SK-N-SH (cell line): ENCODE data around the gene SMURF1. TPM values are rescaled to one million over a fixed set of nuclear protein-coding genes. Genes with fewer than 3 reads are reported as not detected.

ENCODE experiments used
- CTCF ChIA-PET: fragments of 300-600, 350-600 bp; formaldehyde crosslinking; extraction: SDS; loops from one replicate; lab custom pipeline; 2021; lab: Yijun Ruan, JAX
- POLR2A ChIA-PET: fragments of 350-600 bp; sonication (Branson Sonifier 250); formaldehyde crosslinking; extraction: SDS; loops from one replicate; lab custom pipeline; 2020; ENCODE audit warnings: antibody characterized with exemption, inconsistent platforms; lab: Yijun Ruan, JAX
- DNase-seq: peaks from one replicate; pipeline ENCODE4 v3.0.0; 2012
- H2AFZ ChIP-seq: fragments of 200-600 bp; sonication (generic); 2 replicates; pipeline ENCODE4 v1.8.1; 2016; ENCODE audit warnings: antibody characterized with exemption, mild to moderate bottlenecking, low read depth
- H3F3A ChIP-seq: fragments of 200-600 bp; sonication (generic); replicated peaks from 2 replicates; pipeline ENCODE3; 2016; ENCODE audit warnings: antibody characterized with exemption, mild to moderate bottlenecking; ENCODE audit not compliant: insufficient read depth
- H3K27ac ChIP-seq, 2 experiments: fragments of 200-500 bp in 1 of 2; fragments of 200-600 bp in 1 of 2; sonication (Bioruptor generic) in 1 of 2; sonication (generic), shearing (Covaris generic) in 1 of 2; 2 replicates each; pipeline versions ENCODE4 v1.5.1 to v1.6.1; 2014 to 2016; ENCODE audit warnings: low read depth in 2 of 2, inconsistent platforms in 1 of 2, low read length in 1 of 2, mild to moderate bottlenecking in 1 of 2, mixed read lengths in 1 of 2
- H3K27me3 ChIP-seq: fragments of 200-600 bp; sonication (generic), shearing (Covaris generic); 2 replicates; pipeline ENCODE4 v1.6.1; 2016; ENCODE audit warnings: mixed run types; ENCODE audit not compliant: insufficient read depth
- H3K36me3 ChIP-seq, 2 experiments: fragments of 200-500 bp in 1 of 2; fragments of 200-600 bp in 1 of 2; sonication (Bioruptor generic) in 1 of 2; sonication (generic) in 1 of 2; replicated peaks in 1 of 2; 2 replicates each; pipeline versions ENCODE3 to v1.5.1; 2014 to 2016; ENCODE audit warnings: low read length in 1 of 2, mild to moderate bottlenecking in 1 of 2; ENCODE audit not compliant: insufficient read depth in 2 of 2, control insufficient read depth in 1 of 2
- H3K4me1 ChIP-seq, 2 experiments: fragments of 200-500 bp in 1 of 2; fragments of 200-600 bp in 1 of 2; sonication (Bioruptor generic) in 1 of 2; sonication (generic), shearing (Covaris generic) in 1 of 2; 2 replicates each; pipeline versions ENCODE4 v1.5.1 to v1.6.1; 2014 to 2016; ENCODE audit warnings: low read depth in 1 of 2, low read length in 1 of 2, mixed run types in 1 of 2; ENCODE audit not compliant: insufficient read depth in 2 of 2, control insufficient read depth in 1 of 2
- H3K4me2 ChIP-seq: fragments of 200-600 bp; sonication (generic), shearing (Covaris generic); 2 replicates; pipeline ENCODE4 v1.6.1; 2017; ENCODE audit warnings: mixed run types
- H3K4me3 ChIP-seq, 2 experiments: fragments of 200-500 bp in 1 of 2; fragments of 200-600 bp in 1 of 2; sonication (Bioruptor generic) in 1 of 2; sonication (generic), shearing (Covaris generic) in 1 of 2; 2 replicates each; pipeline versions ENCODE4 v1.5.1 to v1.8.1; 2014 to 2016; ENCODE audit warnings: low read depth in 2 of 2, inconsistent platforms in 1 of 2, low read length in 1 of 2, mild to moderate bottlenecking in 1 of 2, mixed read lengths in 1 of 2, moderate library complexity in 1 of 2
- H3K79me2 ChIP-seq: fragments of 200-600 bp; sonication (generic); 2 replicates; pipeline ENCODE4 v1.8.1; 2017; ENCODE audit warnings: mild to moderate bottlenecking; ENCODE audit not compliant: insufficient read depth
- H3K9ac ChIP-seq: fragments of 200-600 bp; sonication (generic); 2 replicates; pipeline ENCODE4 v1.6.1; 2017; ENCODE audit warnings: mixed run types
- H3K9me2 ChIP-seq: fragments of 200-600 bp; sonication (generic); 2 replicates; pipeline ENCODE4 v1.6.1; 2017; ENCODE audit warnings: mixed run types
- H3K9me3 ChIP-seq: fragments of 200-600 bp; sonication (generic); 2 replicates; pipeline ENCODE4 v1.6.1; 2017; ENCODE audit warnings: mixed run types, mild to moderate bottlenecking, moderate library complexity
- H4K20me1 ChIP-seq: fragments of 200-600 bp; sonication (generic); 2 replicates; pipeline ENCODE4 v1.6.1; 2017; ENCODE audit warnings: mild to moderate bottlenecking, mixed run types; ENCODE audit not compliant: insufficient read depth
- CHD2 ChIP-seq: fragments of 150-350 bp; IDR thresholded peaks from 2 replicates; pipeline ENCODE4 v1.6.1; 2018; ENCODE audit warnings: low read length; ENCODE audit not compliant: partially characterized antibody
- EP300 ChIP-seq, 2 experiments: IDR thresholded peaks; 2 replicates each; pipeline versions ENCODE4 v1.4.0 to v1.6.1; 2012; ENCODE audit warnings: borderline replicate concordance in 1 of 2, low read depth in 1 of 2, low read length in 1 of 2
- FOXJ3 ChIP-seq: sonication (generic); formaldehyde crosslinking; IDR thresholded peaks from 2 replicates; pipeline ENCODE4 v1.5.1; 2020; ENCODE audit warnings: mild to moderate bottlenecking, missing genetic modification reagents
- GABPA ChIP-seq: IDR thresholded peaks from 2 replicates; pipeline ENCODE4 v1.4.0; 2012; ENCODE audit warnings: low read depth, mild to moderate bottlenecking
- MEF2A ChIP-seq: IDR thresholded peaks from 2 replicates; pipeline ENCODE4 v1.4.0; 2012; ENCODE audit warnings: low read depth, borderline replicate concordance
- MXI1 ChIP-seq: IDR thresholded peaks from 2 replicates; pipeline ENCODE4 v1.6.1; 2012; ENCODE audit warnings: mild to moderate bottlenecking, low read depth, low read length, improper control_type of control experiment
- POLR2AphosphoS5 ChIP-seq: IDR thresholded peaks from 2 replicates; pipeline ENCODE4 v1.6.1; 2012; ENCODE audit warnings: low read depth, low read length
- RCOR1 ChIP-seq: fragments of 150-350 bp; IDR thresholded peaks from 2 replicates; pipeline ENCODE4 v1.6.1; 2017; ENCODE audit warnings: antibody characterized with exemption, low read length
- RFX5 ChIP-seq: IDR thresholded peaks from 2 replicates; pipeline ENCODE4 v1.6.1; 2012; ENCODE audit warnings: mild to moderate bottlenecking, improper control_type of control experiment, low read length
- TEAD4 ChIP-seq: IDR thresholded peaks from 2 replicates; pipeline ENCODE4 v1.4.0; 2012; ENCODE audit warnings: mild to moderate bottlenecking, borderline replicate concordance; ENCODE audit not compliant: insufficient read depth
- YY1 ChIP-seq: IDR thresholded peaks from 2 replicates; pipeline ENCODE4 v1.4.0; 2012; ENCODE audit warnings: low read depth, mild to moderate bottlenecking
- WGBS: methylation state at CpG from one replicate; pipeline ENCODE4 v1.1.6; 2017; ENCODE audit warnings: low lambda C conversion rate; 5-methylcytosine and 5-hydroxymethylcytosine counted together
- polyA plus RNA-seq, 3 experiments: library from polyadenylated mRNA; depleted of rRNA; stranded (reverse); fragments of >200 nt; gene quantifications; 2 replicates each; pipeline ENCODE4 v1.2.3, GENCODE V29; 2012
- TF ChIP-seq, protein P1 (sequence below): IDR thresholded peaks from 2 replicates; pipeline ENCODE4 v1.4.0; 2012; ENCODE audit warnings: low read depth, borderline replicate concordance
- TF ChIP-seq, protein P2 (sequence below): IDR thresholded peaks from 2 replicates; pipeline ENCODE4 v1.6.1; 2012; ENCODE audit warnings: mild to moderate bottlenecking, low read depth, low read length, moderate library complexity
- TF ChIP-seq, protein P3 (sequence below): fragments of 200-600 bp; sonication (generic); IDR thresholded peaks from 2 replicates; pipeline ENCODE4 v1.6.1; 2017; ENCODE audit warnings: antibody characterized with exemption, mild to moderate bottlenecking, moderate library complexity
- TF ChIP-seq, protein P4 (sequence below): IDR thresholded peaks from 2 replicates; pipeline ENCODE4 v1.4.0; 2012; ENCODE audit warnings: low read depth, borderline replicate concordance
- TF ChIP-seq, protein P5 (sequence below): fragments of 150-350 bp; IDR thresholded peaks from 2 replicates; pipeline ENCODE4 v1.6.1; 2017; ENCODE audit warnings: antibody characterized with exemption, low read length, low read depth, borderline replicate concordance

SMURF1 gene
- polyA plus RNA-seq, 1 of the 3 experiments (the other 2 are of a cell fraction) = 12.9 TPM

DNA sequence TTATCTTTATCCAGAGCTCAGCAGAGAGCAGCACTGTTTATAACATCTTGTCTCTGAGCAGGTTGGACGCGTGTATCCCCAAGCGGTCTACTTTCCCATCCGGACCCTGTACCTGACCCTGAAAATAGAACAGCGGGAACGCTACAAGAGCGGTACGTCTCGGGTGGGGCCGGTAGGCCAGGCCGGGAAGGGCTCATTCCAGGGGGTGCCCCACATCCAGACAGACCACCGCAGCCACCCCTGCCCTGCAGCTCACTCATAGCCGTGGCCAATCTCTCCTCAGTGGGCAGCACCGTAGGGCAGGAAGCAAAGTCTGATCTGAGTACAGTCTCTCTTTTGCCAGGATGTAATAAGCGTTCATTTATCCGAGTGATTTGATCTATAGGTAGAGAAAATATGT lies 151.8 kb downstream of the SMURF1 start (continued):
- no peak for TF ChIP-seq FOXJ3 (CRISPR knock-in tag)
- TF ChIP-seq, protein P1, sequence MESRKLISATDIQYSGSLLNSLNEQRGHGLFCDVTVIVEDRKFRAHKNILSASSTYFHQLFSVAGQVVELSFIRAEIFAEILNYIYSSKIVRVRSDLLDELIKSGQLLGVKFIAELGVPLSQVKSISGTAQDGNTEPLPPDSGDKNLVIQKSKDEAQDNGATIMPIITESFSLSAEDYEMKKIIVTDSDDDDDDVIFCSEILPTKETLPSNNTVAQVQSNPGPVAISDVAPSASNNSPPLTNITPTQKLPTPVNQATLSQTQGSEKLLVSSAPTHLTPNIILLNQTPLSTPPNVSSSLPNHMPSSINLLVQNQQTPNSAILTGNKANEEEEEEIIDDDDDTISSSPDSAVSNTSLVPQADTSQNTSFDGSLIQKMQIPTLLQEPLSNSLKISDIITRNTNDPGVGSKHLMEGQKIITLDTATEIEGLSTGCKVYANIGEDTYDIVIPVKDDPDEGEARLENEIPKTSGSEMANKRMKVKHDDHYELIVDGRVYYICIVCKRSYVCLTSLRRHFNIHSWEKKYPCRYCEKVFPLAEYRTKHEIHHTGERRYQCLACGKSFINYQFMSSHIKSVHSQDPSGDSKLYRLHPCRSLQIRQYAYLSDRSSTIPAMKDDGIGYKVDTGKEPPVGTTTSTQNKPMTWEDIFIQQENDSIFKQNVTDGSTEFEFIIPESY = no peak

DNA sequence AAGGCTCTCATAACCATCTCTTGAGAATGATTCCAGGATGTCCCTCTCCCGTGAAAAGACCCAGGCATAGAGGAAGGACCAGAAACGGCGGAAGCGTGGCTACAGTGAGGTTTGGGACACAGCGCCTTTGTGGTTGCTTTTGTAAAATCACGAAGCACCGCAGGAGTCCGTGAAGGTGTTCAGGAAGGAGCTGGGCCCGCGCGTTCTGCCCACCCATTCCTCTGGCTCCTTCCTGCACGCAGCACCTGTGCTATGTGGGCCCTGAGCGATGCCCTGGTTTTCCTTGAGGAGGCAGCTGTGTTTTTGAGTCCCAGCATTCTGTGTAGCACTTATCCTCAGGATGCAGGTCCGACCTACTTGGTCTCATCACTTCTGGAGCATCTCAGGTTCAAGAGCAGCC lies 152.8 kb downstream of the SMURF1 start:
- Histone ChIP-seq H3K4me3 (no peak overlapping the region), H3F3A (no peaks in the 10 kb centered on the region), H2AFZ (no peak overlapping the region), H3K9me3 (no peaks in the 10 kb centered on the region), H3K4me1 (peaks cover 0 to 2% of the 10 kb centered on the region in 2 experiments; a peak in 1 of 4 replicates), H3K9me2 (no peaks in the 10 kb centered on the region), H3K4me2 (no peak overlapping the region), H3K36me3 (peaks cover 63 to 95% of the 10 kb centered on the region in 2 experiments), H4K20me1 (no peaks in the 10 kb centered on the region)
- no peak for DNase-seq
- TF ChIP-seq GABPA (no peak), YY1 (no peak), RFX5 (no peak), TEAD4 (no peak), CHD2 (no peak), MEF2A (no peak), POLR2AphosphoS5 (no peak), EP300 (IDR thresholded peaks at IDR 0.05; ENCODE audit: borderline replicate concordance in 1 of 2, low read depth in 1 of 2, low read length in 1 of 2) (no peak), MXI1 (no peak), RCOR1 (no peak)
- TF ChIP-seq, protein P2, sequence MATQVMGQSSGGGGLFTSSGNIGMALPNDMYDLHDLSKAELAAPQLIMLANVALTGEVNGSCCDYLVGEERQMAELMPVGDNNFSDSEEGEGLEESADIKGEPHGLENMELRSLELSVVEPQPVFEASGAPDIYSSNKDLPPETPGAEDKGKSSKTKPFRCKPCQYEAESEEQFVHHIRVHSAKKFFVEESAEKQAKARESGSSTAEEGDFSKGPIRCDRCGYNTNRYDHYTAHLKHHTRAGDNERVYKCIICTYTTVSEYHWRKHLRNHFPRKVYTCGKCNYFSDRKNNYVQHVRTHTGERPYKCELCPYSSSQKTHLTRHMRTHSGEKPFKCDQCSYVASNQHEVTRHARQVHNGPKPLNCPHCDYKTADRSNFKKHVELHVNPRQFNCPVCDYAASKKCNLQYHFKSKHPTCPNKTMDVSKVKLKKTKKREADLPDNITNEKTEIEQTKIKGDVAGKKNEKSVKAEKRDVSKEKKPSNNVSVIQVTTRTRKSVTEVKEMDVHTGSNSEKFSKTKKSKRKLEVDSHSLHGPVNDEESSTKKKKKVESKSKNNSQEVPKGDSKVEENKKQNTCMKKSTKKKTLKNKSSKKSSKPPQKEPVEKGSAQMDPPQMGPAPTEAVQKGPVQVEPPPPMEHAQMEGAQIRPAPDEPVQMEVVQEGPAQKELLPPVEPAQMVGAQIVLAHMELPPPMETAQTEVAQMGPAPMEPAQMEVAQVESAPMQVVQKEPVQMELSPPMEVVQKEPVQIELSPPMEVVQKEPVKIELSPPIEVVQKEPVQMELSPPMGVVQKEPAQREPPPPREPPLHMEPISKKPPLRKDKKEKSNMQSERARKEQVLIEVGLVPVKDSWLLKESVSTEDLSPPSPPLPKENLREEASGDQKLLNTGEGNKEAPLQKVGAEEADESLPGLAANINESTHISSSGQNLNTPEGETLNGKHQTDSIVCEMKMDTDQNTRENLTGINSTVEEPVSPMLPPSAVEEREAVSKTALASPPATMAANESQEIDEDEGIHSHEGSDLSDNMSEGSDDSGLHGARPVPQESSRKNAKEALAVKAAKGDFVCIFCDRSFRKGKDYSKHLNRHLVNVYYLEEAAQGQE = no peak
- TF ChIP-seq, protein P3, sequence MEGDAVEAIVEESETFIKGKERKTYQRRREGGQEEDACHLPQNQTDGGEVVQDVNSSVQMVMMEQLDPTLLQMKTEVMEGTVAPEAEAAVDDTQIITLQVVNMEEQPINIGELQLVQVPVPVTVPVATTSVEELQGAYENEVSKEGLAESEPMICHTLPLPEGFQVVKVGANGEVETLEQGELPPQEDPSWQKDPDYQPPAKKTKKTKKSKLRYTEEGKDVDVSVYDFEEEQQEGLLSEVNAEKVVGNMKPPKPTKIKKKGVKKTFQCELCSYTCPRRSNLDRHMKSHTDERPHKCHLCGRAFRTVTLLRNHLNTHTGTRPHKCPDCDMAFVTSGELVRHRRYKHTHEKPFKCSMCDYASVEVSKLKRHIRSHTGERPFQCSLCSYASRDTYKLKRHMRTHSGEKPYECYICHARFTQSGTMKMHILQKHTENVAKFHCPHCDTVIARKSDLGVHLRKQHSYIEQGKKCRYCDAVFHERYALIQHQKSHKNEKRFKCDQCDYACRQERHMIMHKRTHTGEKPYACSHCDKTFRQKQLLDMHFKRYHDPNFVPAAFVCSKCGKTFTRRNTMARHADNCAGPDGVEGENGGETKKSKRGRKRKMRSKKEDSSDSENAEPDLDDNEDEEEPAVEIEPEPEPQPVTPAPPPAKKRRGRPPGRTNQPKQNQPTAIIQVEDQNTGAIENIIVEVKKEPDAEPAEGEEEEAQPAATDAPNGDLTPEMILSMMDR = no peak
- TF ChIP-seq, protein P4, sequence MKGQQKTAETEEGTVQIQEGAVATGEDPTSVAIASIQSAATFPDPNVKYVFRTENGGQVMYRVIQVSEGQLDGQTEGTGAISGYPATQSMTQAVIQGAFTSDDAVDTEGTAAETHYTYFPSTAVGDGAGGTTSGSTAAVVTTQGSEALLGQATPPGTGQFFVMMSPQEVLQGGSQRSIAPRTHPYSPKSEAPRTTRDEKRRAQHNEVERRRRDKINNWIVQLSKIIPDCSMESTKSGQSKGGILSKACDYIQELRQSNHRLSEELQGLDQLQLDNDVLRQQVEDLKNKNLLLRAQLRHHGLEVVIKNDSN = no peak
- TF ChIP-seq, protein P5, sequence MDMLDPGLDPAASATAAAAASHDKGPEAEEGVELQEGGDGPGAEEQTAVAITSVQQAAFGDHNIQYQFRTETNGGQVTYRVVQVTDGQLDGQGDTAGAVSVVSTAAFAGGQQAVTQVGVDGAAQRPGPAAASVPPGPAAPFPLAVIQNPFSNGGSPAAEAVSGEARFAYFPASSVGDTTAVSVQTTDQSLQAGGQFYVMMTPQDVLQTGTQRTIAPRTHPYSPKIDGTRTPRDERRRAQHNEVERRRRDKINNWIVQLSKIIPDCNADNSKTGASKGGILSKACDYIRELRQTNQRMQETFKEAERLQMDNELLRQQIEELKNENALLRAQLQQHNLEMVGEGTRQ = no peak
- TF ChIP-seq, all 33 proteins: peak for 0
- Histone ChIP-seq H3K79me2 (no peaks in the 10 kb centered on the region), H3K9ac (no peak overlapping the region), H3K27ac (no peak overlapping the region), H3K27me3 (no peaks in the 10 kb centered on the region)
- CTCF ChIA-PET = interaction anchor here (1.0 to 1.5 kb wide), 2 partner anchors 46 to 52 kb away, joined by 3 read pairs; no protein-coding TSS in a partner anchor
- WGBS = 89% methylated on average over 14 of the region's 14 CpGs
- POLR2A ChIA-PET = interaction anchor here (0.6 kb wide), 1 partner anchor 104 kb away, joined by 3 read pairs; no protein-coding TSS in a partner anchor
